HUDEP-2 (cell line): ENCODE measurements around the gene OR11H12.
"Not testable (repeated sequence)": the region's sequence is repeated elsewhere in the genome, so short reads cannot be mapped to it uniquely, and the experiment has no call there.

ENCODE experiments used
- DNase-seq, 76 experiments: peaks; one replicate each; lab custom pipeline; 2025; ENCODE audit not compliant: unreplicated experiment in 76 of 76; lab: John Stamatoyannopoulos, UW

Gene OR11H12

GRCh38 chr14:18600817-18601216 lies at the start of gene OR11H12:
Gene OR11H12 (plus strand): TSS chr14:18601117. CDS start chr14:18601117, 0 bp downstream.
- not testable (repeated sequence) for DNase-seq

GRCh38 chr14:18582908-18583307 lies 18.0 kb upstream of the OR11H12 start:
- not testable (repeated sequence) for DNase-seq

- DNase-seq: not testable (repeated sequence)
Measured at GRCh38 chr14:18626610-18627213, 25.8 kb downstream of the OR11H12 start.

- DNase-seq: not testable (repeated sequence)
Measured at GRCh38 chr14:18636066-18636465, 35.1 kb downstream of the OR11H12 start.

- not testable (repeated sequence) for DNase-seq
Measured at GRCh38 chr14:18638032-18638431, 37.1 kb downstream of the OR11H12 start.

GRCh38 chr14:18638785-18639184 lies 37.9 kb downstream of the OR11H12 start:
- DNase-seq: not testable (repeated sequence)

GRCh38 chr14:18646075-18646730 lies 45.3 kb downstream of the OR11H12 start:
- not testable (repeated sequence) for DNase-seq
